NCI-H82 treated with DMSO at 0.1 percent for 48 hours (cell line): Measurements from ENCODE around the gene CAPN14.
"Not testable (repeated sequence)": the region's sequence is repeated elsewhere in the genome, so short reads cannot be mapped to it uniquely, and the experiment has no call there.

Experiments used
- DNase-seq: peaks from one replicate; lab custom pipeline; 2025; ENCODE audit not compliant: unreplicated experiment; lab: John Stamatoyannopoulos, UW

The CAPN14 gene

DNA sequence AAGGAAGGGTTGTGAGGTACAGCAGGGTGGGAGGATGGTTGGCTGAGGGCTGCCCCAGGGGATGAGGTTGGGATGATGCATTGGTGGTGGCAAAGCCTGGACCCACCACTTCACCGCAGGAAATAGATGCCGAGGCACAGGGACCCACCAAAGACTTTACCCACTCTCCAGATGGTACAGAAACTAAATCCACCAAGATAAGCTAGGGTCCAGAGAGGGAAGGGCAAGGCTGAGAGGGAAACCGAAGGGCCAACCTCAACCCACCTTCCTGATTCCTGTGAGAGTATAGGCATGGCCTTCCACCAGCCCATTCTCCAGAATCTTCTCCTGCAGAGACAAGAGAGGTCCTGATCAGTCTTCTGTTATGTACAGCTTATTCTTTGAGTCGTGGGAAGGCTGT, 18.1 kb downstream of the CAPN14 start:
- DNase-seq = no peak

DNA sequence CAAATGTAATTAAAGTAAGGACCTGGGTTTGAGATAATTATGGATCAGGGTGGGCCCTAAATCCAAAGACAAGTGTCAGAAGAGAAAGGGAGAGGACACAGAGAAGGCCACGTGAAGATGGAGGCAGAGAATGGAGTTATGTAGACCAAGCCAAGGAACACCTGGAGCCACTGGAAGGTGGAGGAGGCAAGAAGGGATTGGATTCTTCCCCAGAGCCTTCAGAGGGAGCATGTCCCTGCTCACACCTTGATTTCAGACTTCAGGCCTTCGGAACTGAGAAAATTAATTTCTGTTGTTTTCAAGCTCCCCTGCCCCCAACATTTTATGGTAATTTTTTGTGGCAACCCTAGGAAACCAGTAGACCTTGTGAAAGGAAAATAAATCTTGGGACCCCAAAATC, 19.6 kb downstream of the CAPN14 start:
- DNase-seq = no peak

DNA sequence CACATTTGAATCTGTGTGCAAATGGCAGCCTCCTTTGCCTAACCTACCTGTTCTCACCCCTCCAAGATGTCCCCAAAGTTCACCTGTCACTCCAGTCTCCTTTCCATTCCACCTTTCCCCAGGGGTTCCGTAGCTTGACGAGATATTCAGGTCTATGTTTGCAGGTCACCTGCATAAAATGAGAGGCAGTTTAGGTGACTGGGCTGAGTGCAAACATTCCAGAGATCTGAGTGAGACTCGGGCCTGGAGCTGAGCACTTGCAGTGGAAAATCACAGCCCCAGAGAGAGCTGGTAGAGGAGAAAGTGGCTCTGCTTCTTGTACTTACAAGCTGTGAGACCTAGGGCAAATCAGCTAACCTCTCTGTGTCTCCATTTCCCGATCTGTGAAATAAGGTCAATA, 20.1 kb downstream of the CAPN14 start:
- DNase-seq = no peak

DNA sequence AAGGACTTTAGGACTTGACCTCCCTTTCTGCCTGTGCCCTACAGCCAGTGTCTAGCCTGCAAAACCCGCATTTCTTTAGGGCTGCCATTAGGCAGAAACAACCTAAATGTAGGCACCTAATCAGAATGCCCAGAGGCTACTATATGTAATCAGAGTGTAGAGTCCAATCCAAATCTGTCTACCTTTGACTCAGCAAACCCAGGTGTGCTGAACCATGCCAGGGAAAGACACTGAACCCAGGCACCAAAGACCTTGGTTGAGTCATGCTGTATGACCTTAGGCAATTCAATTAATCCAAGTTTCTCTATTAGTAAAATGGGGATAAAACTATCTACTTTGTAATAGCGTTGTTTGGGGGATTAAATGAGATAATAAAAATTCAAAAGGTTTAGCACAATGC, 20.7 kb downstream of the CAPN14 start:
- DNase-seq = no peak

DNA sequence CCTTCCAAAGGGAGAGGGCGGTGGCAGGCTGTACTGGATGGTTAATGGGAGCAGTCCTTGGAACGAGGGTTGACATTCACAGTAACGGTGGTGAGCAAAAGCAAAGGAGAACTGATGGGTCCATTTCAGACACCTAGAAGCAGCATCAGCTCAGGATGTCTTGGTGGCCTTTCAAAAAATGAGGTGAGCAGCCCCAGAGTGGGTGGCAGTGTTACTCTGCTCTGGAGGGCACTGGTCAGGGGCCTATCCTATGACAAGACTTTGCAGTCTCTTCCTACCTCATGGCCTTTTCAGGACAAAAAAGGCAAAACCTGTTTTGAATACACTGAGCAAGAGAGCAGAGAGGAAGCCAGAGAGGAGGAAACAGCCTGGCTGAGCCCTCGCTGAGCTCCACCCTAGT, 23.5 kb downstream of the CAPN14 start:
- no peak for DNase-seq

DNA sequence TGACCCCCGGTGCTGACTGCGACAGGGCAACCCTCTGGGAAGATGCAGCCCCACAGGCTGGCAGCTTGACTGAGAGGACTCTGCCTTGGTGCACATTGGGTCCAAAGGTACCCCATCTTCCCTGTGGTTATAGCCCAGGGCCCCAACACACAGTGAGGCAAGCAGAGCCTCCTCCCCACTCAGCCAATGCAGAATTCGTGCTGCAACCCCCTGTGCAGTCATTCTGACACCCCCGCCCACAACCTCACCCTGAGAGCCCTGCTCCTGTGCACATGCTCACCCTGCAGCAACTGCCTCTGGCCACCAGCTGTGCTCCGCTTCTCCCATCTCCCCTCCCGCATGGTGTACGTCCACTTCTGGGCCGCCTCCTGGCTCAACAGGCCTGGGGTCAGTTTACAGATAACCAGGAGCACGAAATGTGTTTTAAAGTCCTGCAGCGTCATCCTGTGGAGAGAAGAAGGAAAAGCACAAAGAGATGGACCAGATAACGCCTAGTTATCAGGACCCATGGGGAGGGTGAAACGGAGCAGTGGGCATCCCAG, 24.4 kb downstream of the CAPN14 start:
- no peak for DNase-seq

DNA sequence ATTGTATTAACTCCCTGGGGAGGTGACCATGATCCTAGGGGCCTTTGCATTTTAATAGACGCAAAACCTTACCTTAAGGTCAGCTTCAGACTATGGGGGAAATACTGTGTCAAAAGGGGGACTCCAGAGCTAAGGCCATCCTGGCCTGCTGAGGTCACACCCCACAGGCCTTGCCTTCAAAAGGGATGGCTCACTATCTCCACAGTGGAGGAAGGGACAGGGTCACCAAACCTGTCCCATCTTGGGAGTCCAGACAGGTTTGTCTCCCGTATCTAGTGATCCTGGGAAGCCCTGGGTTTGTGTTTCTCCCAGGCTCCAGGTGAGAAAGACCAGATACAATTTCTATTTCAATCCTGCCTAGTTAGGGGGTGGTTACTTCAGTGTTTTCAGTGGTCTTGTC, 24.9 kb downstream of the CAPN14 start:
- DNase-seq = no peak

DNA sequence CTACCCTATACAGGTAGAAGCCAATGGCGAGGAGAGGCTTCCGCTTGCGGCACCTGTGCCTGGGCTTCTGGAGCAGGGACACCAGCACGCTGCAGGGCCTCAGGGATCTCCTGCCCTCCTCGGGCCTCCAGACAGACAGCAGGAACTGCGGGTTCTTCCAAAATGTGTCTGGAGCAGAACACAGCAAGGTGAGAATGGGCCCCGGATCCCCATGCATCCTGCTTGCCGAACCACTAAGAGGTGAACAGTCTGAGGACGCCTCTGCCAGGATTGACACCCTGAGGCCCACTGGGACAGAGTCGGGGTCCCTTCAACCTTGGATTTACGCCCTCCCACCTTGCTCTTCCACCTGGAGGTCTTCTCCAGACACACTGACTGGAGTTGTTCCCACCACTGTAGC, 25.4 kb downstream of the CAPN14 start:
- DNase-seq = no peak

DNA sequence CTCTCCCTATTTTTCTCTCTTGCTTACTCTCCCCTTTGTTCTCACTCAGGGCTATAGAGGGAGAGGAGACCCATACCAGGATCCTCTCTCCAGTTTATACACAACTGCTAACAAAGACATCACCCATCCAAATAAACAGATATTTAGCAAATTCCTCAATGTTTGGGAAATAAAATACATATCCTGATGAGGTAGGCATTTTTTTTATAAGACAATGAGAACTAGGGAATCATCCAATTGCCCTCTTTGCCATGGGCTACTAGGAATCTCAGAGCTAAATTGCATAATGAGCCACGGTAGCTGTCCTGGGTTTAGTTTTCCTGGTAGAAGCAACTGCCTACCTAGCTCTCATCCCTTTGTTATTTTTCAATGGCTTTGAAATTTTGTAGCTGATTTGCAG, 27.1 kb downstream of the CAPN14 start:
- DNase-seq = no peak

DNA sequence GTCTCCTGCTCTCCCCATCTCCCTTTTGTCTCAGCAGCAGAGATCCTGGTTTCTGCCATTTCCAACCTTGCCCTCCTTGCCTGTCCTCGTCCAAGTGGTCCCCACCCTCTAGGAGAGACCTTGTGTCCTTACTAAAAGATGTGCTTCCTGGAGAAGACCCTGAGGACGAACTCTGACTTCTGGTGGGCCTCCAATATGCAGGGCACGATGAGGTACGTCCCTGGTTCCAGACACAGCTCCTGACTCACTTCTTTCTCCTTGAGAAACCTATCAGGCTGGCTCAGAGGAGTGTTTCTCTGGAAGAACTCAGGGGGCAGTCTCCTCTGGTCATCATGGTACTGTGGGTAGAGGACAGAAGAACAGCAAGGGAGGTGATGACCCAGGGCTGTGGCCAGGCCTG, 28.2 kb downstream of the CAPN14 start:
- DNase-seq = no peak

DNA sequence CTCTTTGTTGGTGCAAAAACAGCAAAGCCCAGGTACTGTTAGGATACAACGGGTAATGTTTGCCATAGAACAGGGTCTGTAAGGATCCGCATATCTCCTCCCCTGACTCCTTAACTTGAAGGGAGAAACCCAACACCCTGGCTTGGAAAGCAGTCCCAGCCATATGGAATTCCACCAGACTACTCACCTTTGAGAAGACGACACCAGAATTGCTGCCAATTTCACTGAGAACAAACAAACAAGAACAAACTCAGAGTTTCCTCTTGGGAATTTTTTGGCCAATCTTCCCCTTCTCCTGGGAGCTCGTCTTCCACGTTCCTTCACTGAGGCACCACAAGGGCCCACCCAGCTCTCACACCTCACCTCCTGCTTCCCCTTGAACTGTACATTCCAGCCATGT, 29.2 kb downstream of the CAPN14 start:
- no peak for DNase-seq

DNA sequence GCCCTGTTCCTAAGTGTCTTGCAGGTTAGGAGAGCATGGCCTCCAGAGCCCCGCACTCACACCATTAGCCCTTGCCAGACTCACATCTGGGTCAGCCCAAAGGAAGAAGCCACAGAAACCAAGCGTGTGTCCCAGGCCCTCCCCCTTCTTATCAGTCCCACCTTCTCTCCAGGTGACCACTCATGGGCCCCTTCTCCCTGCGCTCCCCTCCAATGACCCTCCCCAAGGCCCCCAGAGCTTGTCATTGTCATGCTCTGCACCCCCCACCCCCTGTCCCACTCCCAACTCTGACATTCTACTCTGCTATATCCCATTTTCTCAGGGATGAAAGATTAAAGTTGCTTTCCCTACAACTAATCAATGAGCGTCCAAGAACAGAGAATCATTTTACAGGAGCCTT, 30.1 kb downstream of the CAPN14 start:
- no peak for DNase-seq

DNA sequence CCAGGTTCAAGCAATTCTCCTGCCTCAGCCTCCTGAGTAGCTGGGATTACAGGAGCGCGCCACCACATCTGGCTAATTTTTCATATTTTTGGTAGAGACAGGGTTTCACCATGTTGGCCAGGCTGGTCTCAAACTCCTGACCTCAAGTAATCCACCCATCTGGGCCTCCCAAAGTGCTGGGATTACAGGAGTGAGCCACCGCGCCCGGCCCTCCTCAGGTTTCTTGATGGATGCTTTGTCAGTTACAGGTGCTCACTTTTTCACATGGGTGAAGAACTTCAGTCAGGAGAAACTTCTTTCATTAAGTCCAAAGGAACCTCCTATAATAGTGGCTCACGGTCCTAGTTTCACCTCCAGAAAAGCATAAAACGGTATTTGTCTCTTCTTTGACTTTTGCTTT, 33.3 kb downstream of the CAPN14 start:
- DNase-seq = not testable (repeated sequence)

DNA sequence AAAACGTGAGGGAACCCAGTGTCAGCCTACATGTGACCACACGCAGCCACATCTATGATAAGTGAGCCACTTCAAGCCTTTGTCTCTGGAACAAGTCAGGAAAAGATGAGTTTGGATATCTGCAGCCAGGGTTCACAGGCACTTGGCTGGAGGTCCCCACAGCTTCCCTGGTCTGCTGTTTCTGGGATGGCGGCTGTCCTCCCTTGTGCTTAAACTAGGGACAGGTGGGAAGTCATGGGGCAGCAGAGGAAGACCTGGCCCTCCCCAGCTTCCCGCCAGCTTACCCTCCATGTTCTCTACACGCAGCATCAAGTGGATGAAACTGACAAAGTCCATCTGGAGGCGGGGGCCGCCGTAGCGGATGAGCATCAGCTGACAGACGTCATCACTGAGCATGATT, 40.6 kb downstream of the CAPN14 start:
- no peak for DNase-seq

DNA sequence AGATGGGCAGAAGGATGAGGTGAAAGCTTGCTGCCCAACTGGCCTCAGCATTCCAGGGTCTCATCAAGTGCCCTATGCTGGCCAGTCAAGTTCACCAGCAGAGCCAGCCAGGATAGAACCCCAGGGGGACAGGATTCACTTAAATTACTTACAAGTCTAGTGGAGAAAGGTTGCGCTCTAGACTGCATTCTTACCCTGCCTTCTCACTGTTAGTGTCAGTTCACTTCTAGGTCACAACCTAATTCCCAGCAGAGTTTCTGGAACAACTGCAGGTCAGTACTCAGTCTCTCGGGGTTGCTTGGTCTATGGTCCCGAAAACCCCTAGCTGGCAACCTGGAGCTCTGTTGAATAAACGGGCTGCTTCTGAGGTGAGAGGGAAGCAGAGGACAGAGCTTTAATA, 46.2 kb downstream of the CAPN14 start:
- no peak for DNase-seq

DNA sequence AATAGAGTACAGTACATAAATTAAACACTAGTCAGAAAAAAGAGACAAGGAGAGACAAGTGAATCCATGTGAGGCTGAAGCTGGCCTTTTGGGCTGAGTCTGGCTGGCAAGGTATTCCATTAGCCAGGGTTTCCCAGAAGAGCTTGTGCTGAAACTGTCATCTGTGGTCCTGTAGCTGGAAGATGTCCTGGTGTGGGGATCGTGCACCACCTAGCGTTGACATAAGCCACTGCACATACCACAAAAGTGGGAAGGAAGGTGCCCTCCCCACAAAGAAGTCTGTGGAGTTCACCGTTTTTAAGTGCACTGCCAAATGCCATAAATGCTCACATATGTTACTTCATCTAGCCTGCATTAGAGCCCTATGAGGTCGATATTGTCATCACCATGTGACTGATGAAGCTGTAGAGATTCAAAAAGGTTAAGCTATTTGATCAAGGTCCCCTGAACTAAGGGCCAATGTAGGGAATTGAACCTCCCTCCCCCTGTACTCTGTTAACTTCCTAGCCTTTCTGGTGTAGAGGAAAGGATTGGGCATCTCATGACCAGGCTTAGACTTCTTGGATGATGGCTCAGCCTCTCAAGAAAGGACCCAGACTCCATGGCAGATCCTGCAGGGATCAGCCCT, 47.1 kb downstream of the CAPN14 start:
- DNase-seq = peak; percentile 18

DNA sequence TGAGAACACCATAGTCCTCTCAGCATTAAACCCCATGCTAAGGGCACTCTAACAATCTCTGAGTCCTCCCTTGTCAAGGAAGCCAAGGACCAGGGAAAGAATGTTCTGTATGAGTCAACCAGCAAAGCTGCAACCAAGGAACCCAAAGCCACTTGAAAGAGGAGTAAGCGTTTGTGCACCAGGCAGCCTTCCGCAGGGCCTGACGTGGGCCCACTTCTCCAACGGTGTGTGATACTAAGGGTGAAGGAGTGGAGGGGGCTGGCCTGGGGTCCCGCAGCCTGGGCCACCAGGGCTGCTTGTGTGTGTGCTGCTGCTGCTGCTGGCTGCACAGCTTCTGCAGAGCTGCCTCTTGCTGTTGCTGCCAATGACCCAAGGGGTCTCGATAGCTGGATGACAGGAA, 49.0 kb downstream of the CAPN14 start:
- DNase-seq = no peak

DNA sequence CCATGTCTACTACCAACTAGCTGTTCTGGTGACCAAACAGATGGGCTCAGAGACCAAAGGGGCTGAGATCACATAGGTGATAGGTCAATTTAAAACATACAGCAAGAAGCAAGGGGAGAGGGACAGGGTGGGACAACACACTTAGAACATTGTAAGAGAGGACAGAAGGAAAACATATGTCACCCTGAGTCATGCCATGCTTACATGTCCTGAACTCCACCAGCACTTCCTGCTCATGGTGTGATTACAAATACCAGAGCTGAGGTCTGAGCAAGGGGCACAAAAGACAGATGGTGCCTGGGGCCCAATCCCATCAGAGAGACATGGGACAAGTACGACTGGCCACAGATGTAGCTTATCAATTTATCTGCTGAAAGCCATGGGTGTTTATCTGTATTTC, 50.4 kb downstream of the CAPN14 start:
- DNase-seq = no peak

DNA sequence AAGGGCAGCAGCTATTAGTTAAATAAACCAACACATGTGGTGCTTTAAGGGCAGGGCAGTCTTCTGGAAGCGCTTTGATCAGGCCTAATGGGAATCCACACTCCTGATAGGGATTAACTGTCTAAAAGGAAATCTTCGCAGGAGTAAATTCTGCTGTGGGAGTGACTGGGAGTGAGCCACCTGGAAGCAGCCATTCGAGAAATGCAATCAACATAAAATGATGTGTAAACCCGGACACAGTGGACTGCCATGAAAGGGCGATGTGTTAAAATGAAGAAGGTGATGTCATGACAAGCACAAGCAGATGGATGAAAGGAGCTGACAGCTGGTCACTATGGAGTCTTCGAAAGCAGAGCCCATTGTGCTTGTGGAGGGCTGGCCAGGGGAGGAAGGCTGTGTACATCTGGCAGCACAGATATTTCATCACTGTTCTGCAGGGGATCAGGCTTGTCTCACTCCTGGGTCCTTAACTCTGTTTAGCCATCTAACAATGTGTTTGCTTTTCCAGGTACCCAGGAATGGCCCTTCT, 54.2 kb downstream of the CAPN14 start:
- DNase-seq = peak; percentile 48

DNA sequence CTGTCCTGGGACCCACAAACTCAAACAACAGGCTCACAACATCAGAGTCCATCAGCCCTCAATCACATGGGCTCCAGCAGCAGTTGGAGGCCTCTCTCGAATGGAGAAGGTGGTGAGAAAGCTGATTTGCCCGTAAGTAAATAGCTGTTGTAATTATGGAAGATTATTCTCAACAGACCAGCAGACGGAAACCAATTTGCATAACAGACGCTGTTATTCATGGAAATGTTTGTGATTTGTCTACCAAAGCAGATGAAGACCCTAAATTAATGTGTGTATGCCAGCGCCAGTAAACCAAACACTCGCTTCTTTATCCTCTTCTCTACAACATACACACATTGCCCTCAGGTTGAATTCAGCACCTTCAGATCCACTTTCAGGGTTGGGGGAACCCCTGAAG, 55.7 kb downstream of the CAPN14 start:
- no peak for DNase-seq

DNA sequence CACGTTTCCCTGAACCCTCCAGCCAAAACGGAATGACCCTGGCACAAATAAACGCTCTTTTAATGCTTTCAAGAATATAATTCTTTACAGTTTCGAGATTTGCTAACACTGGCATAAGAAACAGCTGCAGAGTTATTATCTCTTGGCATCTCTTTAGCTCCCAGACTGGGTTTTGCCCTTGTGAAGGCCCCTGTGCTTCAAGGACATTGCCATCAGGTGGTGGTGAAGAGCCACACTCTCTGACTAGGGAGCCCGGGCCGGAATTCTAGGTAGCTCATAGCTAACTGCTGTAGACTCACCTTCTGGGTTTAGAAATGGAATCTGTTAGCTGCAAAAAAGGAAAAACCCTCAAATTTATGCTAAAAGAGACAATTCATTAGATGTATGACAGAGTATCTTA, 65.8 kb downstream of the CAPN14 start:
- no peak for DNase-seq

DNA sequence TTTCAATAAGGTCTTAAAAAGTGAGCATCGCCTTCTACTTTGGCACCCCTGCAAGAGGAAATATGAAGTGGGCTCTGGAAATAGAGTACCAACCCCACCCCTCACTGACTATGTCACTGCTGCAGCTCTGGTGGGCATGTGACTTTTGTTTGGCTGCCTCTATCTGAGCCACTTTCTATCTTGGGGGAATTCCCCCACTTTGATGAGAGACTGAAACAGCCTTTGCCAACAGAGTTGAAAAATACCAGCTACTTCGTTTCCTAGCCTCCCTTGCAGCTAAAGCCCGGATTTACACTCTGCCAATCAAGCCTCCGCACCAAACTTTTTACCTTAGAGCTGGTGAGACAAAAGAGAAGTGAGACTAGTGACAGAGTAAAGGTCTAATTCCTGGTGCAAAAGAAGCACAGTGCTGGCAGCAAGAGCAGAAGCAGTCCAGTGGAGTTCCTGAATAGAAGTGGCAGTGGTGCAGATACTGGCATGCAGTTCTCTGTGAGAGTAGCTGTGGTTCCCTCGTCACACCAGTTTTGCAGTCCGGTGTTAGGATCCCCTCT, 67.1 kb downstream of the CAPN14 start:
- DNase-seq = no peak

DNA sequence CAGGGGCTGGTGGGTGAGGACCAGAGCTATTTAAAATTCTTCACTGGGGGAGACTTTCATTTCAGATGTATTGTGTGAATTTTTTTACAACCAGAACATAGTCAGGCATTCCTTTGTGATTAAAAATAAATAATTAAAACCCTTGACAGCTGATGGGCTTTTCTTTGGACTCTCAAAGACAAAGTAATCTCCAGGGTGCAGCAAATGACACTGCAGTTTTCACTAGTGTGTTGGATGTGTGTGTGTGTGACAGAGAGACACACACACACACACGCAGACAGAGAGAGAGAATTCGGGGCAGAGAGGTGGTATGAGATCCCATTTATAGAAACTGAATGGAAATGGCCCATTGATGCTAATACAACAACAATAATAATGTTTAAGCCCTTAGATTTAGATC, 68.8 kb downstream of the CAPN14 start:
- no peak for DNase-seq
